ENCODE measurements around the gene TRPV4. TPM values are rescaled to one million over a fixed set of nuclear protein-coding genes. Genes with fewer than 3 reads are reported as not detected.

TRPV4 gene
- total and polyA plus RNA-seq, 2 donors (not counting 3 experiments of a cell fraction or from before 2014, with no cell fraction given) = 8.8 to 22.3 TPM

DNA sequence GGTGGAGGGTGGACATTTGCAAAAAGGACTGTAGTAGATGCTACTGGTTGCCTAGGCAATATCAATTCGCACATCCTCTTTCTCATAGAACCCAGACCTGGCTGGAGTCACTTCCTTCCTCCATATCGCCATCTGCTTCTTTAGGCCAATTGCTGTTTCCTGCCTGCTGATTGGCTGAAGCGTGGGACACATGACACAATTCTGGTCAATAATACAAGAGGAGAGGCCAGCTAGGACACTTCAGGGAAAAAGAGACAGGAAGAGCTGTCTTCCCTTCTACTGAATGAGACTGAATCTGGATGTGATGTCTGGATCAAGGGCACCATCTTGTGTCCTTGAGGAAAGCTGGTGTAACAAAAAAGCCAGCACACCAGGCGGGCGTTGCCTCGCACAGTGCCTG, 53.8 kb downstream of the TRPV4 start:
- H3K9me1 ChIP-seq (replicated peaks; ENCODE audit: control insufficient read depth, extremely low read depth, insufficient read depth, low read length) = no peaks in the 10 kb centered on the region
- ChIA-PET CTCF (interaction anchor here (0.6 to 1.1 kb wide), 3 partner anchors 260 to 351 kb away, joined by 3 read pairs; no protein-coding TSS in a partner anchor), POLR2A (interaction anchor here (0.6 kb wide), 1 partner anchor 55 kb away, joined by 8 read pairs; no protein-coding TSS in a partner anchor)
- H3K36me3 ChIP-seq (ENCODE audit: control insufficient read depth in 2 of 2, extremely low read depth in 1 of 2, insufficient read depth in 2 of 2, low read length in 2 of 2) = peaks cover 0 to 5% of the 10 kb centered on the region in 2 experiments
- H3K4me1 ChIP-seq (ENCODE audit: control insufficient read depth, extremely low read depth, insufficient read depth, low read length) = no peaks in the 10 kb centered on the region
- FAIRE-seq (no peak), DNase-seq (ENCODE audit: low read depth, low spot score) (no peak)
- H3K27ac ChIP-seq (ENCODE audit: insufficient read depth, low read depth, low read length) = no peak overlapping the region
- no peaks in the 10 kb centered on the region for H4K20me1 ChIP-seq (replicated peaks; ENCODE audit: control insufficient read depth, extremely low read depth, insufficient read depth, low read length)
- no TSS peak for BruUV-seq (replicated peaks)
- no peak overlapping the region for H2AFZ ChIP-seq (ENCODE audit: low read depth, low read length)
- TF ChIP-seq FOS (IDR thresholded peaks at IDR 0.05; ENCODE audit: borderline replicate concordance, insufficient read depth, low read length) = no peak
- TF ChIP-seq POLR2A (IDR thresholded peaks at IDR 0.05; ENCODE audit: low read depth, low read length) = no peak
- no peak overlapping the region for H3K9ac ChIP-seq (replicated peaks; ENCODE audit: extremely low read depth, insufficient read depth, low read length)
- dilution Hi-C loops (cut with MboI; ENCODE audit: extremely low pct_ligation_motif_present, low sequenced_read_pairs) (no loop called here), intact Hi-C loops (cut with micrococcal nuclease) (loop anchor here (5.0 kb wide), 1 partner anchor 62 kb away; no protein-coding TSS in a partner anchor)
- no peaks in the 10 kb centered on the region for H3K9me3 ChIP-seq (replicated peaks; ENCODE audit: control insufficient read depth, insufficient read depth, low read length)
- H3K4me2 ChIP-seq (ENCODE audit: insufficient read depth, low read length) = no peak overlapping the region
- no peaks in the 10 kb centered on the region for H3K79me2 ChIP-seq (ENCODE audit: control insufficient read depth, insufficient read depth, low read length)
- H3K27me3 ChIP-seq (ENCODE audit: control insufficient read depth in 2 of 2, insufficient read depth in 2 of 2, low read length in 2 of 2) = no peaks in the 10 kb centered on the region
- no peak overlapping the region for H3K4me3 ChIP-seq (replicated peaks in 1 of 3; ENCODE audit: insufficient read depth in 1 of 3, low read depth in 1 of 3, low read length in 3 of 3)

DNA sequence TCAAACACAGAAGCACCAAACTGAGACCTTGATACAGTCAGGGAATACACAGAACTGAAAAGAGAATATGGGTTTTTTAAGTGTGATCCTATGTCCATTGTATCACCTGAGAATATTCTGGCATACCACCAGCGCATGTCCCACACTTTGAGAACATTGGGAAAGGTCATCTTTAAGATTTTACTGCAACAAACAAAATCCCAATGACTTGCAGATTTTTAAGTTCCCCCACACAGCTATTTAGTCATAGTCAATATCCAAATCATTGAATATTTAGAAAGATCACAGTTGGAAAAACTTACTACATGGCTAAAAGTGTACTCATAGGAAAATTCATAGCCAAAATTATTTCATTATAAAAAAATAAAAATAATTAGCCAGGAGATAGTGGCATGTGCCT, 54.5 kb downstream of the TRPV4 start:
- intact Hi-C loops (cut with micrococcal nuclease) (loop anchor here (5.0 kb wide), 1 partner anchor 61 kb away; no protein-coding TSS in a partner anchor), dilution Hi-C loops (cut with MboI; ENCODE audit: extremely low pct_ligation_motif_present, low sequenced_read_pairs) (no loop called here)
- ChIA-PET CTCF (interaction anchor here (5.0 to 7.3 kb wide), 2 partner anchors 182 to 261 kb away, joined by 139 to 252 read pairs; no protein-coding TSS in a partner anchor), POLR2A (interaction anchor here (0.6 kb wide), 1 partner anchor 55 kb away, joined by 8 read pairs; no protein-coding TSS in a partner anchor)
- BruUV-seq (replicated peaks) = no TSS peak
- no peaks in the 10 kb centered on the region for H4K20me1 ChIP-seq (replicated peaks; ENCODE audit: control insufficient read depth, extremely low read depth, insufficient read depth, low read length)
- no peaks in the 10 kb centered on the region for H3K4me1 ChIP-seq (ENCODE audit: control insufficient read depth, extremely low read depth, insufficient read depth, low read length)
- no peak overlapping the region for H2AFZ ChIP-seq (ENCODE audit: low read depth, low read length)
- no peaks in the 10 kb centered on the region for H3K9me3 ChIP-seq (replicated peaks; ENCODE audit: control insufficient read depth, insufficient read depth, low read length)
- TF ChIP-seq FOS (IDR thresholded peaks at IDR 0.05; ENCODE audit: borderline replicate concordance, insufficient read depth, low read length) (no peak), EZH2 (IDR thresholded peaks at IDR 0.05; ENCODE audit: borderline replicate concordance, low read depth, low read length, severe bottlenecking) (no peak), POLR2A (IDR thresholded peaks at IDR 0.05; ENCODE audit: low read depth, low read length) (no peak), GATA2 (IDR thresholded peaks at IDR 0.05; ENCODE audit: insufficient read depth, insufficient read length, low read depth, low read length) (no peak), MYC (IDR thresholded peaks at IDR 0.05; ENCODE audit: low read depth, low read length) (no peak), JUN (IDR thresholded peaks at IDR 0.05; ENCODE audit: borderline replicate concordance, insufficient read depth, insufficient read length, low read depth) (no peak), POLR2AphosphoS5 (IDR thresholded peaks at IDR 0.05; ENCODE audit: insufficient read depth, low read depth, low read length) (no peak)
- TF ChIP-seq, protein P1, sequence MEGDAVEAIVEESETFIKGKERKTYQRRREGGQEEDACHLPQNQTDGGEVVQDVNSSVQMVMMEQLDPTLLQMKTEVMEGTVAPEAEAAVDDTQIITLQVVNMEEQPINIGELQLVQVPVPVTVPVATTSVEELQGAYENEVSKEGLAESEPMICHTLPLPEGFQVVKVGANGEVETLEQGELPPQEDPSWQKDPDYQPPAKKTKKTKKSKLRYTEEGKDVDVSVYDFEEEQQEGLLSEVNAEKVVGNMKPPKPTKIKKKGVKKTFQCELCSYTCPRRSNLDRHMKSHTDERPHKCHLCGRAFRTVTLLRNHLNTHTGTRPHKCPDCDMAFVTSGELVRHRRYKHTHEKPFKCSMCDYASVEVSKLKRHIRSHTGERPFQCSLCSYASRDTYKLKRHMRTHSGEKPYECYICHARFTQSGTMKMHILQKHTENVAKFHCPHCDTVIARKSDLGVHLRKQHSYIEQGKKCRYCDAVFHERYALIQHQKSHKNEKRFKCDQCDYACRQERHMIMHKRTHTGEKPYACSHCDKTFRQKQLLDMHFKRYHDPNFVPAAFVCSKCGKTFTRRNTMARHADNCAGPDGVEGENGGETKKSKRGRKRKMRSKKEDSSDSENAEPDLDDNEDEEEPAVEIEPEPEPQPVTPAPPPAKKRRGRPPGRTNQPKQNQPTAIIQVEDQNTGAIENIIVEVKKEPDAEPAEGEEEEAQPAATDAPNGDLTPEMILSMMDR (IDR thresholded peaks at IDR 0.05; ENCODE audit: extremely low read depth in 1 of 2, insufficient read depth in 1 of 2, low read depth in 1 of 2, low read length in 2 of 2) = no peak
- TF ChIP-seq, protein P2, sequence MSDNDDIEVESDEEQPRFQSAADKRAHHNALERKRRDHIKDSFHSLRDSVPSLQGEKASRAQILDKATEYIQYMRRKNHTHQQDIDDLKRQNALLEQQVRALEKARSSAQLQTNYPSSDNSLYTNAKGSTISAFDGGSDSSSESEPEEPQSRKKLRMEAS (IDR thresholded peaks at IDR 0.05; ENCODE audit: insufficient read depth, insufficient read length) = no peak
- peaks cover 0 to 1% of the 10 kb centered on the region in 2 experiments for H3K36me3 ChIP-seq (ENCODE audit: control insufficient read depth in 2 of 2, extremely low read depth in 1 of 2, insufficient read depth in 2 of 2, low read length in 2 of 2)
- H3K4me2 ChIP-seq (ENCODE audit: insufficient read depth, low read length) = no peak overlapping the region
- FAIRE-seq (no peak), DNase-seq (ENCODE audit: low read depth, low spot score) (no peak)
- H3K9me1 ChIP-seq (replicated peaks; ENCODE audit: control insufficient read depth, extremely low read depth, insufficient read depth, low read length) = no peaks in the 10 kb centered on the region
- H3K27me3 ChIP-seq (ENCODE audit: control insufficient read depth in 2 of 2, insufficient read depth in 2 of 2, low read length in 2 of 2) = no peaks in the 10 kb centered on the region
- H3K9ac ChIP-seq (replicated peaks; ENCODE audit: extremely low read depth, insufficient read depth, low read length) = no peak overlapping the region
- H3K4me3 ChIP-seq (replicated peaks in 1 of 3; ENCODE audit: insufficient read depth in 1 of 3, low read depth in 1 of 3, low read length in 3 of 3) = no peak overlapping the region
- H3K79me2 ChIP-seq (ENCODE audit: control insufficient read depth, insufficient read depth, low read length) = no peaks in the 10 kb centered on the region
- no peak overlapping the region for H3K27ac ChIP-seq (ENCODE audit: insufficient read depth, low read depth, low read length)

Data from endothelial cell of umbilical vein (primary cell).